GM12874 (cell line): ENCODE results near the gene DPF3.

Source experiments
- CTCF ChIP-seq: IDR thresholded peaks from 2 replicates; pipeline ENCODE4 v1.5.1; 2011; ENCODE audit warnings: low read depth, mild to moderate bottlenecking, control low read depth, low read length, moderate library complexity; ENCODE audit not compliant: insufficient read depth

The DPF3 gene

GRCh38 chr14:72863216-72864006 is 30.5 kb downstream of the DPF3 start:
- TF ChIP-seq CTCF: no peak

GRCh38 chr14:72856530-72857266 is 37.2 kb downstream of the DPF3 start:
- no peak for TF ChIP-seq CTCF

- TF ChIP-seq CTCF: no peak
Observed at GRCh38 chr14:72855913-72856312, 38.0 kb downstream of the DPF3 start.

GRCh38 chr14:72852194-72852593 is 41.7 kb downstream of the DPF3 start:
- no peak for TF ChIP-seq CTCF

- no peak for TF ChIP-seq CTCF
Observed at GRCh38 chr14:72851635-72852034, 42.3 kb downstream of the DPF3 start.

GRCh38 chr14:72850360-72850759 is 43.5 kb downstream of the DPF3 start:
- no peak for TF ChIP-seq CTCF

GRCh38 chr14:72849222-72849621 is 44.7 kb downstream of the DPF3 start:
- no peak for TF ChIP-seq CTCF
